BLaER1 (cell line): Measurements from ENCODE around the gene MARF1.
"Not testable (repeated sequence)": the region's sequence is repeated elsewhere in the genome, so short reads cannot be mapped to it uniquely, and the experiment has no call there.

Experiments used
- H3K27ac ChIP-seq: shearing (Covaris generic); formaldehyde crosslinking; 2 replicates; pipeline ENCODE4 v1.8.1; 2022
- H3K27me3 ChIP-seq: shearing (Covaris generic); formaldehyde crosslinking; 2 replicates; pipeline ENCODE4 v1.8.1; 2022
- H3K36me3 ChIP-seq: shearing (Covaris generic); formaldehyde crosslinking; 2 replicates; pipeline ENCODE4 v1.8.1; 2022
- H3K4me1 ChIP-seq: shearing (Covaris generic); formaldehyde crosslinking; 2 replicates; pipeline ENCODE4 v1.8.1; 2022
- H3K4me2 ChIP-seq: shearing (Covaris generic); formaldehyde crosslinking; 2 replicates; pipeline ENCODE4 v1.8.1; 2022
- H3K4me3 ChIP-seq: shearing (Covaris generic); formaldehyde crosslinking; 2 replicates; pipeline ENCODE4 v1.8.1; 2022
- H3K9ac ChIP-seq: shearing (Covaris generic); formaldehyde crosslinking; 2 replicates; pipeline ENCODE4 v1.8.1; 2022
- H3K9me3 ChIP-seq: shearing (Covaris generic); formaldehyde crosslinking; 2 replicates; pipeline ENCODE4 v1.8.1; 2022
- H4K20me1 ChIP-seq: shearing (Covaris generic); formaldehyde crosslinking; 2 replicates; pipeline ENCODE4 v1.8.1; 2022
- Cebpa-rat ChIP-seq: shearing (Covaris generic); IDR thresholded peaks from 2 replicates; pipeline ENCODE4 v1.8.1; 2022

Gene MARF1

GRCh38 chr16:15653227-15653626 lies 10.3 kb upstream of the MARF1 start:
- Histone ChIP-seq H3K4me2 (0 out of 2 replicates have a peak overlapping the region, but pooled peaks have one; percentile 12), H3K36me3 (peaks cover 47% of the 10 kb centered on the region), H3K4me3 (no peak overlapping the region), H3K4me1 (peaks cover 34% of the 10 kb centered on the region), H4K20me1 (peaks cover 71% of the 10 kb centered on the region), H3K9me3 (no peaks in the 10 kb centered on the region), H3K27ac (no peak overlapping the region), H3K27me3 (no peaks in the 10 kb centered on the region), H3K9ac (no peak overlapping the region)
- TF ChIP-seq Cebpa-rat, result no peak

- H3K27ac ChIP-seq, result no peak overlapping the region
Measured at GRCh38 chr16:15652293-15653001, 9.5 kb upstream of the MARF1 start.

GRCh38 chr16:15650698-15651171 lies 7.8 kb upstream of the MARF1 start:
- no peaks in the 10 kb centered on the region for H3K9me3 ChIP-seq
- TF ChIP-seq Cebpa-rat, result no peak
- H4K20me1 ChIP-seq, result peaks cover 49% of the 10 kb centered on the region
- peak overlapping the region; percentile 99 for H3K4me3 ChIP-seq
- peak overlapping the region; percentile 88 for H3K27ac ChIP-seq
- peak overlapping the region; percentile 92 for H3K9ac ChIP-seq
- H3K4me1 ChIP-seq, result peaks cover 32% of the 10 kb centered on the region
- H3K27me3 ChIP-seq, result no peaks in the 10 kb centered on the region
- peak overlapping the region; percentile 94 for H3K4me2 ChIP-seq
- peaks cover 32% of the 10 kb centered on the region for H3K36me3 ChIP-seq

More at GRCh38 chr16:15652293-15653001, 9.5 kb upstream of the MARF1 start:
- H3K27me3 ChIP-seq, result no peaks in the 10 kb centered on the region
- no peak overlapping the region for H3K9ac ChIP-seq
- peaks cover 32% of the 10 kb centered on the region for H3K4me1 ChIP-seq
- H3K36me3 ChIP-seq, result peaks cover 45% of the 10 kb centered on the region
- peak overlapping the region; percentile 94 for H3K4me2 ChIP-seq
- H4K20me1 ChIP-seq, result peaks cover 63% of the 10 kb centered on the region
- TF ChIP-seq Cebpa-rat, result no peak
- H3K9me3 ChIP-seq, result no peaks in the 10 kb centered on the region
- no peak overlapping the region for H3K4me3 ChIP-seq

GRCh38 chr16:15650019-15650697 lies 7.2 kb upstream of the MARF1 start, which contains the start of gene NDE1:
Gene NDE1, plus strand, starts transcription at chr16:15650245. Its CDS starts 14,534 bp downstream, at chr16:15664779.
- TF ChIP-seq Cebpa-rat, result no peak
- Histone ChIP-seq H3K36me3 (peaks cover 31% of the 10 kb centered on the region), H3K4me2 (peak within 1 kb of the TSS; percentile 94), H3K4me1 (peaks cover 33% of the 10 kb centered on the region), H3K27me3 (no peaks in the 10 kb centered on the region), H3K27ac (peak within 1 kb of the TSS; percentile 88), H3K4me3 (peak within 1 kb of the TSS; percentile 99), H4K20me1 (peaks cover 46% of the 10 kb centered on the region), H3K9me3 (no peaks in the 10 kb centered on the region), H3K9ac (peak within 1 kb of the TSS; percentile 92)

- no peak for TF ChIP-seq Cebpa-rat
- H3K9ac ChIP-seq, result peak overlapping the region; percentile 92
- H3K27ac ChIP-seq, result peak overlapping the region; percentile 88; the same call in 1 of the 2 replicates
- no peaks in the 10 kb centered on the region for H3K9me3 ChIP-seq
- H3K4me1 ChIP-seq, result peaks cover 38% of the 10 kb centered on the region
- no peaks in the 10 kb centered on the region for H3K27me3 ChIP-seq
- H3K4me2 ChIP-seq, result peak overlapping the region; percentile 94
- peak overlapping the region; percentile 99 for H3K4me3 ChIP-seq
- peaks cover 26% of the 10 kb centered on the region for H3K36me3 ChIP-seq
- peaks cover 41% of the 10 kb centered on the region for H4K20me1 ChIP-seq
Measured at GRCh38 chr16:15649727-15650018, 6.7 kb upstream of the MARF1 start.

- Histone ChIP-seq H3K4me3 (peak overlapping the region; percentile 99), H4K20me1 (peaks cover 38% of the 10 kb centered on the region), H3K4me2 (peak overlapping the region; percentile 94), H3K9ac (peak overlapping the region; percentile 92; the same call in 1 of the 2 replicates), H3K4me1 (peaks cover 41% of the 10 kb centered on the region), H3K36me3 (peaks cover 22% of the 10 kb centered on the region)
- H3K27me3 ChIP-seq, H3K9me3 ChIP-seq, H3K27ac ChIP-seq: not testable (repeated sequence)
Measured at GRCh38 chr16:15649311-15649710, 6.4 kb upstream of the MARF1 start.

GRCh38 chr16:15648135-15648730 lies 5.3 kb upstream of the MARF1 start:
- peaks cover 14% of the 10 kb centered on the region for H3K36me3 ChIP-seq
- H3K27ac ChIP-seq, result no peak overlapping the region
- H3K4me3 ChIP-seq, result no peak overlapping the region
- TF ChIP-seq Cebpa-rat, result no peak
- H3K4me2 ChIP-seq, result no peak overlapping the region
- no peaks in the 10 kb centered on the region for H3K9me3 ChIP-seq
- peaks cover 27% of the 10 kb centered on the region for H4K20me1 ChIP-seq
- H3K4me1 ChIP-seq, result peaks cover 49% of the 10 kb centered on the region
- no peaks in the 10 kb centered on the region for H3K27me3 ChIP-seq
- H3K9ac ChIP-seq, result no peak overlapping the region

- peaks cover 19% of the 10 kb centered on the region for H4K20me1 ChIP-seq
- peaks cover 41% of the 10 kb centered on the region for H3K4me1 ChIP-seq
- H3K27me3 ChIP-seq, result no peaks in the 10 kb centered on the region
- no peaks in the 10 kb centered on the region for H3K9me3 ChIP-seq
- H3K4me3 ChIP-seq, result no peak overlapping the region
- H3K27ac ChIP-seq, result no peak overlapping the region
- H3K4me2 ChIP-seq, result no peak overlapping the region
- peaks cover 6% of the 10 kb centered on the region for H3K36me3 ChIP-seq
- H3K9ac ChIP-seq, result no peak overlapping the region
- TF ChIP-seq Cebpa-rat, result no peak
Measured at GRCh38 chr16:15647294-15648014, 4.5 kb upstream of the MARF1 start.

- H3K4me3 ChIP-seq, H3K27ac ChIP-seq, H3K9ac ChIP-seq, H3K4me2 ChIP-seq, H3K9me3 ChIP-seq, H3K27me3 ChIP-seq, H3K36me3 ChIP-seq: not testable (repeated sequence)
- Histone ChIP-seq H3K4me1 (peaks cover 37% of the 10 kb centered on the region), H4K20me1 (peaks cover 18% of the 10 kb centered on the region)
Measured at GRCh38 chr16:15646557-15647293, 3.8 kb upstream of the MARF1 start.

GRCh38 chr16:15644962-15645465 lies 2.1 kb upstream of the MARF1 start:
- H3K36me3 ChIP-seq, H3K27ac ChIP-seq, H3K9me3 ChIP-seq, H3K9ac ChIP-seq, H3K4me3 ChIP-seq, H3K27me3 ChIP-seq: not testable (repeated sequence)
- Histone ChIP-seq H3K4me1 (peaks cover 46% of the 10 kb centered on the region), H3K4me2 (peak overlapping the region; percentile 75; the same call in 1 of the 2 replicates), H4K20me1 (peaks cover 19% of the 10 kb centered on the region; the same call in 1 of the 2 replicates)
